NCI-H510A (cell line): ENCODE measurements around the gene ERGIC3.
A peak's percentile ranks its signal among the peaks of the same experiment; 100 is the strongest.

Experiments used
- DNase-seq: peaks from one replicate; lab custom pipeline; 2025; lab: John Stamatoyannopoulos, UW

Gene ERGIC3

GRCh38 chr20:35598899-35599775 is 57.3 kb downstream of the ERGIC3 start:
- peak; percentile 19 for DNase-seq

GRCh38 chr20:35599776-35600120 is 57.9 kb downstream of the ERGIC3 start:
- DNase-seq: no peak

GRCh38 chr20:35600176-35600992 is 58.5 kb downstream of the ERGIC3 start:
- no peak for DNase-seq

- DNase-seq: peak; percentile 44
Observed at GRCh38 chr20:35600993-35601973, 59.4 kb downstream of the ERGIC3 start.

GRCh38 chr20:35601990-35602389 is 60.1 kb downstream of the ERGIC3 start:
- no peak for DNase-seq

- DNase-seq: no peak
Observed at GRCh38 chr20:35602851-35603495, 61.1 kb downstream of the ERGIC3 start.

GRCh38 chr20:35603695-35604448 is 62.0 kb downstream of the ERGIC3 start:
- DNase-seq: no peak

GRCh38 chr20:35604449-35604747 is 62.5 kb downstream of the ERGIC3 start:
- DNase-seq: no peak

- DNase-seq: no peak
Observed at GRCh38 chr20:35606127-35606526, 64.2 kb downstream of the ERGIC3 start.
